ENCODE results near the gene KRT13. TPM values are rescaled to one million over a fixed set of nuclear protein-coding genes. Genes with fewer than 3 reads are reported as not detected.
A peak's percentile ranks its signal among the peaks of the same experiment; 100 is the strongest.

The KRT13 gene
- total and polyA plus RNA-seq, 2 donors (not counting 1 experiment from before 2014, with no cell fraction given): not detected

GRCh38 chr17:41548844-41549595, 43.6 kb upstream of the KRT13 start:
- no peaks in the 10 kb centered on the region for H3K9me3 ChIP-seq (ENCODE audit: control insufficient read depth, insufficient read depth, low read depth, low read length)
- no peaks in the 10 kb centered on the region for H4K20me1 ChIP-seq (ENCODE audit: control insufficient read depth, extremely low read depth, insufficient read depth, low read length)
- H3K4me3 ChIP-seq (replicated peaks in 1 of 4; ENCODE audit: control extremely low read depth in 1 of 4, insufficient read depth in 1 of 4, low read depth in 3 of 4, low read length in 4 of 4): peak overlapping the region in 1 of 4 experiments; percentile 28
- no peaks in the 10 kb centered on the region for H3K27me3 ChIP-seq (ENCODE audit: control insufficient read depth, insufficient read depth, low read length)
- H2AFZ ChIP-seq (ENCODE audit: low read length): peak overlapping the region; percentile 89
- peak; percentile 88 to 90 for DNase-seq (ENCODE audit: low read depth in 2 of 2)
- no peaks in the 10 kb centered on the region for H3K36me3 ChIP-seq (ENCODE audit: control insufficient read depth, insufficient read depth, low read length)
- H3K4me1 ChIP-seq (ENCODE audit: control insufficient read depth, extremely low read depth, insufficient read depth, low read length): peaks cover 19% of the 10 kb centered on the region
- H3K79me2 ChIP-seq (ENCODE audit: control insufficient read depth, insufficient read depth, low read length): no peaks in the 10 kb centered on the region
- H3K4me2 ChIP-seq (ENCODE audit: extremely low read depth, insufficient read depth, low read length): peak overlapping the region; percentile 65
- peak overlapping the region; percentile 80 for H3K27ac ChIP-seq (ENCODE audit: insufficient read depth, low read length)
- H3K9ac ChIP-seq (ENCODE audit: insufficient read depth, low read length): peak overlapping the region; percentile 26
- no peak for TF ChIP-seq EZH2 (IDR thresholded peaks at IDR 0.05; ENCODE audit: low read length, missing control alignments)
- TF ChIP-seq CTCF (conservative IDR thresholded peaks at IDR 0.05 in 1 of 2, IDR thresholded peaks at IDR 0.05 in 1 of 2; ENCODE audit: low read depth in 1 of 2, low read length in 2 of 2): peak; percentile 79 to 93

GRCh38 chr17:41547921-41548843, 42.8 kb upstream of the KRT13 start:
- H3K4me1 ChIP-seq (ENCODE audit: control insufficient read depth, extremely low read depth, insufficient read depth, low read length): peaks cover 19% of the 10 kb centered on the region
- peak overlapping the region; percentile 2 for H3K27ac ChIP-seq (ENCODE audit: insufficient read depth, low read length)
- no peaks in the 10 kb centered on the region for H3K79me2 ChIP-seq (ENCODE audit: control insufficient read depth, insufficient read depth, low read length)
- H3K4me3 ChIP-seq (replicated peaks in 1 of 4; ENCODE audit: control extremely low read depth in 1 of 4, insufficient read depth in 1 of 4, low read depth in 3 of 4, low read length in 4 of 4): peak overlapping the region in 1 of 4 experiments; percentile 1
- no peaks in the 10 kb centered on the region for H3K27me3 ChIP-seq (ENCODE audit: control insufficient read depth, insufficient read depth, low read length)
- H3K36me3 ChIP-seq (ENCODE audit: control insufficient read depth, insufficient read depth, low read length): no peaks in the 10 kb centered on the region
- DNase-seq (ENCODE audit: low read depth in 2 of 2): peak; percentile 94 to 100
- no peak overlapping the region for H2AFZ ChIP-seq (ENCODE audit: low read length)
- no peak overlapping the region for H3K9ac ChIP-seq (ENCODE audit: insufficient read depth, low read length)
- H4K20me1 ChIP-seq (ENCODE audit: control insufficient read depth, extremely low read depth, insufficient read depth, low read length): no peaks in the 10 kb centered on the region
- TF ChIP-seq EZH2 (IDR thresholded peaks at IDR 0.05; ENCODE audit: low read length, missing control alignments): no peak
- TF ChIP-seq CTCF (conservative IDR thresholded peaks at IDR 0.05 in 1 of 2, IDR thresholded peaks at IDR 0.05 in 1 of 2; ENCODE audit: low read depth in 1 of 2, low read length in 2 of 2): no peak
- peak overlapping the region; percentile 30 for H3K4me2 ChIP-seq (ENCODE audit: extremely low read depth, insufficient read depth, low read length)
- H3K9me3 ChIP-seq (ENCODE audit: control insufficient read depth, insufficient read depth, low read depth, low read length): no peaks in the 10 kb centered on the region

GRCh38 chr17:41547378-41547841, 42.0 kb upstream of the KRT13 start:
- no peak overlapping the region for H3K4me2 ChIP-seq (ENCODE audit: extremely low read depth, insufficient read depth, low read length)

More at GRCh38 chr17:41547378-41547841, 42.0 kb upstream of the KRT13 start:
- peak in 1 of 2 donors; percentile 70 for DNase-seq (ENCODE audit: low read depth in 2 of 2)
- no peaks in the 10 kb centered on the region for H3K9me3 ChIP-seq (ENCODE audit: control insufficient read depth, insufficient read depth, low read depth, low read length)
- no peak overlapping the region for H3K4me3 ChIP-seq (replicated peaks in 1 of 4; ENCODE audit: control extremely low read depth in 1 of 4, insufficient read depth in 1 of 4, low read depth in 3 of 4, low read length in 4 of 4)
- TF ChIP-seq CTCF (conservative IDR thresholded peaks at IDR 0.05 in 1 of 2, IDR thresholded peaks at IDR 0.05 in 1 of 2; ENCODE audit: low read depth in 1 of 2, low read length in 2 of 2): no peak
- no peak for TF ChIP-seq EZH2 (IDR thresholded peaks at IDR 0.05; ENCODE audit: low read length, missing control alignments)
- H3K36me3 ChIP-seq (ENCODE audit: control insufficient read depth, insufficient read depth, low read length): no peaks in the 10 kb centered on the region
- H3K4me1 ChIP-seq (ENCODE audit: control insufficient read depth, extremely low read depth, insufficient read depth, low read length): peaks cover 19% of the 10 kb centered on the region
- H3K79me2 ChIP-seq (ENCODE audit: control insufficient read depth, insufficient read depth, low read length): no peaks in the 10 kb centered on the region
- no peak overlapping the region for H3K27ac ChIP-seq (ENCODE audit: insufficient read depth, low read length)
- no peak overlapping the region for H3K9ac ChIP-seq (ENCODE audit: insufficient read depth, low read length)
- H3K27me3 ChIP-seq (ENCODE audit: control insufficient read depth, insufficient read depth, low read length): no peaks in the 10 kb centered on the region
- no peak overlapping the region for H2AFZ ChIP-seq (ENCODE audit: low read length)
- H4K20me1 ChIP-seq (ENCODE audit: control insufficient read depth, extremely low read depth, insufficient read depth, low read length): no peaks in the 10 kb centered on the region

Data from fibroblast of lung (primary cell).